H1 (cell line): ENCODE data around the gene ITGA8. TPM values are rescaled to one million over a fixed set of nuclear protein-coding genes. Genes with fewer than 3 reads are reported as not detected.

ENCODE experiments used
- CTCF ChIA-PET: fragments of 300-600 bp; sonication (Branson Sonifier 250); formaldehyde crosslinking; loops from one replicate; lab custom pipeline; 2021; ENCODE audit not compliant: partially characterized antibody; lab: Charles Lee
- POLR2A ChIA-PET: fragments of 300-600 bp; sonication (Branson Sonifier 250); formaldehyde crosslinking; loops from one replicate; lab custom pipeline; 2021; ENCODE audit warnings: inconsistent platforms; ENCODE audit not compliant: partially characterized antibody; lab: Charles Lee
- DNase-seq, 2 experiments: peaks; one replicate each; pipeline versions ENCODE4 v3.0.0 to v3.0.0-alpha.2; 2010 to 2022; ENCODE audit warnings: low spot score in 2 of 2, low read depth in 1 of 2, mixed read lengths in 1 of 2
- FAIRE-seq: peaks from 2 replicates; lab custom pipeline; 2011; peaks lifted over from hg19 to GRCh38; lab: Jason Lieb, UNC
- H2AFZ ChIP-seq: 2 replicates; pipeline ENCODE4 v1.8.1; 2012; ENCODE audit warnings: low read length, inconsistent platforms
- H2AK5ac ChIP-seq: 2 replicates; pipeline ENCODE4 v1.6.1; 2013; ENCODE audit warnings: low read depth, low read length
- H2BK120ac ChIP-seq: replicated peaks from 2 replicates; pipeline ENCODE3; 2013; ENCODE audit warnings: low read depth, low read length, inconsistent platforms
- H2BK12ac ChIP-seq: 2 replicates; pipeline ENCODE4 v1.6.1; 2013; ENCODE audit warnings: low read depth, low read length
- H2BK15ac ChIP-seq: 2 replicates; pipeline ENCODE4 v1.6.1; 2013; ENCODE audit warnings: low read length
- H2BK20ac ChIP-seq: 2 replicates; pipeline ENCODE4 v1.6.1; 2013; ENCODE audit warnings: low read length
- H2BK5ac ChIP-seq: 2 replicates; pipeline ENCODE4 v1.6.1; 2013; ENCODE audit warnings: low read depth, low read length
- H3K14ac ChIP-seq: 2 replicates; pipeline ENCODE4 v1.6.1; 2013; ENCODE audit warnings: inconsistent platforms; ENCODE audit not compliant: insufficient read length
- H3K18ac ChIP-seq: 2 replicates; pipeline ENCODE4 v1.6.1; 2013; ENCODE audit warnings: low read length; ENCODE audit errors: extremely low read depth
- H3K23ac ChIP-seq: 2 replicates; pipeline ENCODE4 v1.6.1; 2013; ENCODE audit warnings: inconsistent platforms; ENCODE audit not compliant: insufficient read length
- H3K23me2 ChIP-seq: 2 replicates; pipeline ENCODE4 v1.6.1; 2013; ENCODE audit warnings: low read depth, low read length
- H3K27ac ChIP-seq: 2 replicates; pipeline ENCODE4 v1.6.1; 2011; ENCODE audit warnings: low read depth, low read length, inconsistent platforms
- H3K27me3 ChIP-seq, 4 experiments: replicated peaks in 1 of 4; 1 replicate in 1 of 4; 2 replicates in 3 of 4; pipeline versions ENCODE4 v1.6.1 to v1.8.1; 2011 to 2013; ENCODE audit warnings: low read length in 3 of 4, mild to moderate bottlenecking in 3 of 4, inconsistent platforms in 2 of 4, mixed read lengths in 2 of 4, moderate library complexity in 1 of 4; ENCODE audit not compliant: control insufficient read depth in 3 of 4, insufficient read depth in 3 of 4; ENCODE audit errors: extremely low read depth in 1 of 4
- H3K36me3 ChIP-seq, 4 experiments: 2 replicates each; pipeline versions ENCODE4 v1.6.1 to v1.8.1; 2011 to 2013; ENCODE audit warnings: mild to moderate bottlenecking in 4 of 4, low read length in 3 of 4, moderate library complexity in 2 of 4, control low read depth in 1 of 4, inconsistent platforms in 1 of 4; ENCODE audit not compliant: insufficient read depth in 4 of 4, control insufficient read depth in 2 of 4
- H3K4ac ChIP-seq: replicated peaks from 2 replicates; pipeline ENCODE3; 2013; ENCODE audit warnings: low read length, low read depth, mixed read lengths, inconsistent platforms; ENCODE audit not compliant: insufficient read length
- H3K4me1 ChIP-seq, 4 experiments: replicated peaks in 1 of 4; 1 replicate in 1 of 4; 2 replicates in 3 of 4; pipeline versions ENCODE4 v1.6.1 to v1.8.1; 2011 to 2013; ENCODE audit warnings: low read length in 3 of 4, inconsistent platforms in 2 of 4, mixed read lengths in 1 of 4; ENCODE audit not compliant: insufficient read depth in 4 of 4, control insufficient read depth in 3 of 4
- H3K4me2 ChIP-seq, 2 experiments: 2 replicates each; pipeline versions ENCODE4 v1.6.1 to v1.8.1; 2011 to 2013; ENCODE audit warnings: low read depth in 2 of 2, low read length in 2 of 2, control low read depth in 1 of 2, inconsistent platforms in 1 of 2, mild to moderate bottlenecking in 1 of 2; ENCODE audit not compliant: insufficient read depth in 1 of 2
- H3K4me3 ChIP-seq, 4 experiments: fragments of 200-600, 300-600 bp in 1 of 4; sonication (generic), shearing (Covaris generic), sonication (Bioruptor Twin) in 1 of 4; 2 replicates each; pipeline versions ENCODE4 v1.5.1 to v1.8.1; 2011 to 2016; ENCODE audit warnings: low read length in 4 of 4, low read depth in 3 of 4, control low read depth in 2 of 4, inconsistent platforms in 2 of 4, mild to moderate bottlenecking in 2 of 4, mixed read lengths in 1 of 4, moderate library complexity in 1 of 4; ENCODE audit not compliant: insufficient read depth in 2 of 4; ENCODE audit errors: extremely low read depth in 1 of 4
- H3K56ac ChIP-seq: replicated peaks from 2 replicates; pipeline ENCODE3; 2013; ENCODE audit warnings: low read depth, mild to moderate bottlenecking, mixed read lengths, low read length, inconsistent platforms; ENCODE audit not compliant: insufficient read length
- H3K79me1 ChIP-seq: 2 replicates; pipeline ENCODE4 v1.6.1; 2013; ENCODE audit warnings: low read depth, low read length, control low read depth
- H3K79me2 ChIP-seq, 2 experiments: 2 replicates each; pipeline versions ENCODE4 v1.6.1 to v1.8.1; 2012 to 2013; ENCODE audit warnings: low read length in 2 of 2, mild to moderate bottlenecking in 2 of 2, inconsistent platforms in 1 of 2; ENCODE audit not compliant: insufficient read depth in 2 of 2, control insufficient read depth in 1 of 2
- H3K9ac ChIP-seq, 4 experiments: replicated peaks in 1 of 4; 1 replicate in 1 of 4; 2 replicates in 3 of 4; pipeline versions ENCODE4 v1.6.1 to v1.8.1; 2011 to 2013; ENCODE audit warnings: low read depth in 3 of 4, low read length in 3 of 4, control low read depth in 2 of 4, mild to moderate bottlenecking in 2 of 4, moderate library complexity in 2 of 4, inconsistent platforms in 1 of 4; ENCODE audit errors: extremely low read depth in 1 of 4
- H3K9me3 ChIP-seq, 2 experiments: 2 replicates each; pipeline versions ENCODE4 v1.6.1 to v1.8.1; 2012 to 2013; ENCODE audit warnings: mild to moderate bottlenecking in 2 of 2, moderate library complexity in 2 of 2, control low read depth in 1 of 2, inconsistent platforms in 1 of 2, low read depth in 1 of 2, low read length in 1 of 2, mixed read lengths in 1 of 2; ENCODE audit not compliant: insufficient read depth in 2 of 2
- H4K20me1 ChIP-seq, 2 experiments: replicated peaks in 1 of 2; 2 replicates each; pipeline versions ENCODE3 to v1.8.1; 2011 to 2013; ENCODE audit warnings: inconsistent platforms in 2 of 2, low read length in 2 of 2, mild to moderate bottlenecking in 1 of 2; ENCODE audit not compliant: insufficient read depth in 2 of 2, control insufficient read depth in 1 of 2
- H4K5ac ChIP-seq: 2 replicates; pipeline ENCODE4 v1.6.1; 2013; ENCODE audit warnings: low read length, low read depth, mixed read lengths, inconsistent platforms; ENCODE audit not compliant: insufficient read length
- H4K8ac ChIP-seq: 2 replicates; pipeline ENCODE4 v1.8.0; 2013; ENCODE audit warnings: mild to moderate bottlenecking, moderate library complexity, low read length, inconsistent platforms; ENCODE audit not compliant: insufficient read depth; ENCODE audit errors: extremely low read depth
- H4K91ac ChIP-seq: replicated peaks from 2 replicates; pipeline ENCODE3; 2013; ENCODE audit warnings: low read length, mixed read lengths, inconsistent platforms; ENCODE audit not compliant: insufficient read length
- ASH2L ChIP-seq: fragments of 200-600, 300-600 bp; sonication (generic); IDR thresholded peaks from one replicate; pipeline ENCODE4 v1.7.1; 2017; ENCODE audit warnings: low read length
- CREB1 ChIP-seq: IDR thresholded peaks from 2 replicates; pipeline ENCODE4 v1.6.1; 2012; ENCODE audit warnings: inconsistent platforms
- EZH2 ChIP-seq: fragments of 200-600 bp; sonication (generic); IDR thresholded peaks from 2 replicates; pipeline ENCODE4 v1.7.1; 2012; ENCODE audit warnings: low read depth, mild to moderate bottlenecking, moderate library complexity, low read length, inconsistent platforms; ENCODE audit not compliant: severe bottlenecking
- JUN ChIP-seq: IDR thresholded peaks from 2 replicates; pipeline ENCODE4 v1.6.1; 2011; ENCODE audit warnings: low read depth, mild to moderate bottlenecking, improper control_type of control experiment, low read length
- MAFK ChIP-seq: IDR thresholded peaks from 2 replicates; pipeline ENCODE4 v1.6.1; 2012; ENCODE audit warnings: low read depth, mild to moderate bottlenecking, improper control_type of control experiment, low read length
- NANOG ChIP-seq: IDR thresholded peaks from 2 replicates; pipeline ENCODE4 v1.6.1; 2011; ENCODE audit warnings: low read length, low read depth, mild to moderate bottlenecking, inconsistent platforms; ENCODE audit not compliant: insufficient read depth, poor library complexity, severe bottlenecking
- PHF8 ChIP-seq: fragments of 200-600 bp; sonication (generic); conservative IDR thresholded peaks from 2 replicates; pipeline ENCODE4 v1.7.1; 2012; ENCODE audit warnings: low read depth, mild to moderate bottlenecking, inconsistent platforms, low read length, moderate library complexity
- RBBP5 ChIP-seq: IDR thresholded peaks from 2 replicates; pipeline ENCODE4 v1.7.1; 2012; ENCODE audit warnings: low read depth, mild to moderate bottlenecking, inconsistent platforms, low read length, moderate library complexity, borderline replicate concordance
- RNF2 ChIP-seq: fragments of 200-900, 300-1000 bp; sonication (generic); IDR thresholded peaks from 2 replicates; pipeline ENCODE4 v1.7.1; 2016; ENCODE audit warnings: borderline replicate concordance, low read depth, mild to moderate bottlenecking, antibody characterized with exemption, low read length; ENCODE audit not compliant: poor library complexity, severe bottlenecking; ENCODE audit errors: missing control alignments
- SIRT6 ChIP-seq: IDR thresholded peaks from one replicate; pipeline ENCODE4 v1.7.1; 2012; ENCODE audit warnings: low read length, inconsistent platforms
- SP2 ChIP-seq: IDR thresholded peaks from 2 replicates; pipeline ENCODE4 v1.6.1; 2012; ENCODE audit warnings: mild to moderate bottlenecking, low read length, inconsistent platforms
- SRF ChIP-seq: IDR thresholded peaks from 2 replicates; pipeline ENCODE4 v1.6.1; 2011; ENCODE audit warnings: mild to moderate bottlenecking, low read depth, low read length, moderate library complexity
- TAF1 ChIP-seq: IDR thresholded peaks from 2 replicates; pipeline ENCODE4 v1.6.1; 2011; ENCODE audit warnings: mild to moderate bottlenecking, low read depth, low read length
- TBP ChIP-seq: IDR thresholded peaks from 2 replicates; pipeline ENCODE4 v1.6.1; 2011; ENCODE audit warnings: low read depth, low read length, improper control_type of control experiment
- WGBS, 2 experiments: shearing (Covaris generic) in 1 of 2; methylation state at CpG; one replicate each; pipeline versions ENCODE4 v1.1.6 to v1.1.7; 2013 to 2015; ENCODE audit warnings: low lambda C conversion rate in 2 of 2, mixed read lengths in 2 of 2, inconsistent platforms in 1 of 2, low coverage in 1 of 2, missing lambda C conversion rate in 1 of 2; ENCODE audit not compliant: insufficient replicate concordance in 2 of 2, insufficient coverage in 1 of 2, insufficient read length in 1 of 2; ENCODE audit errors: extremely low coverage in 1 of 2, missing lambda C conversion rate in 1 of 2; 5-methylcytosine and 5-hydroxymethylcytosine counted together
- polyA plus RNA-seq, 7 experiments: library from polyadenylated mRNA; depleted of rRNA in 3 of 7; stranded (reverse) in 5 of 7; unstranded in 2 of 7; fragments of >200 nt in 5 of 7; fragments of 200-250 nt in 2 of 7; gene quantifications; 1 replicate in 5 of 7; 2 replicates in 1 of 7; 4 replicates in 1 of 7; pipeline versions ENCODE4 v1.2.1 to v1.2.3, GENCODE V29; 2011 to 2013; ENCODE audit warnings: missing spikeins in 2 of 7, mixed read lengths in 2 of 7
- total RNA-seq: library from RNA; stranded (reverse); fragmentation: NEBNext Ultra II Directional; extraction: Animal tissue kit (Norgen Biotek cat#: 25700); gene quantifications from 2 replicates; pipeline ENCODE4 v1.2.1, GENCODE V29; 2021

Gene ITGA8
- total and polyA plus RNA-seq, 2 of the 8 experiments (the other 6 are each of a cell fraction or from before 2014, with no cell fraction given): not detected

GRCh38 chr10:15588151-15588550 lies 131.6 kb downstream of the ITGA8 start:
- Histone ChIP-seq H3K56ac (no peak overlapping the region), H3K14ac (no peak overlapping the region), H4K8ac (no peak overlapping the region), H4K91ac (no peak overlapping the region), H2AFZ (no peak overlapping the region), H3K23me2 (no peaks in the 10 kb centered on the region), H4K20me1 (no peaks in the 10 kb centered on the region), H3K4ac (no peak overlapping the region), H2AK5ac (no peak overlapping the region), H3K79me1 (no peaks in the 10 kb centered on the region), H3K27ac (no peak overlapping the region), H3K9me3 (peaks cover 8 to 9% of the 10 kb centered on the region in 2 experiments; a peak in 3 of 4 replicates), H3K18ac (no peak overlapping the region), H2BK20ac (no peak overlapping the region), H3K27me3 (no peaks in the 10 kb centered on the region), H3K36me3 (no peaks in the 10 kb centered on the region), H3K9ac (no peak overlapping the region), H3K4me1 (no peaks in the 10 kb centered on the region), H3K4me2 (no peak overlapping the region), H2BK120ac (no peak overlapping the region), H4K5ac (no peak overlapping the region), H2BK5ac (no peak overlapping the region), H2BK15ac (no peak overlapping the region), H3K79me2 (no peaks in the 10 kb centered on the region), H3K23ac (no peak overlapping the region), H3K4me3 (no peak overlapping the region), H2BK12ac (no peak overlapping the region)
- WGBS, 2 experiments: 88% methylated on average over 5 of the region's 5 CpGs; no CpG with 5 or more reads in 1 of the 2 experiments
- CTCF ChIA-PET: interaction anchor here (1.1 kb wide), 1 partner anchor 12 kb away, joined by 4 read pairs; no protein-coding TSS in a partner anchor
- FAIRE-seq (no peak), DNase-seq (no peak)
- POLR2A ChIA-PET: no interaction called here
- TF ChIP-seq PHF8 (no peak), NANOG (no peak), ASH2L (no peak), TAF1 (no peak), JUN (no peak), EZH2 (no peak), SRF (no peak), MAFK (no peak), SIRT6 (no peak), RBBP5 (no peak), TBP (no peak), CREB1 (no peak), RNF2 (no peak), SP2 (no peak)
